GM23338 (cell line): ENCODE results near the gene PPFIBP2. TPM values are rescaled to one million over a fixed set of nuclear protein-coding genes. Genes with fewer than 3 reads are reported as not detected.

Experiments used
- ATAC-seq: fragments of 200-7000 bp; cut with Tn5 transposase; 3 replicates; pipeline ENCODE4 v1.9.1; 2020
- DNase-seq: peaks from one replicate; pipeline ENCODE4 v3.0.0-alpha.2; 2015; ENCODE audit warnings: low spot score
- H2AFZ ChIP-seq: fragments of 200-600 bp; sonication (generic); 2 replicates; pipeline ENCODE4 v1.8.0; 2016; ENCODE audit warnings: antibody characterized with exemption, mild to moderate bottlenecking, moderate library complexity
- H3F3A ChIP-seq: fragments of 200-600 bp; sonication (generic); replicated peaks from 2 replicates; pipeline ENCODE4 v1.8.0; 2017; ENCODE audit warnings: antibody characterized with exemption, mixed run types, low read depth
- H3K27ac ChIP-seq: fragments of 200-600 bp; sonication (generic); 2 replicates; pipeline ENCODE4 v1.6.1; 2016; ENCODE audit warnings: low read depth
- H3K27me3 ChIP-seq: fragments of 200-600 bp; sonication (generic); 2 replicates; pipeline ENCODE4 v1.8.0; 2016; ENCODE audit warnings: mild to moderate bottlenecking, mixed run types, moderate library complexity; ENCODE audit not compliant: insufficient read depth
- H3K36me3 ChIP-seq: fragments of 200-600 bp; sonication (generic); 2 replicates; pipeline ENCODE4 v1.8.0; 2016; ENCODE audit warnings: mild to moderate bottlenecking; ENCODE audit not compliant: insufficient read depth
- H3K4me1 ChIP-seq: fragments of 200-600 bp; sonication (generic); 2 replicates; pipeline ENCODE4 v1.8.0; 2016; ENCODE audit warnings: mild to moderate bottlenecking, moderate library complexity; ENCODE audit not compliant: insufficient read depth
- H3K4me2 ChIP-seq: fragments of 200-600 bp; sonication (generic); 2 replicates; pipeline ENCODE4 v1.7.1; 2017; ENCODE audit warnings: mixed run types
- H3K4me3 ChIP-seq: fragments of 200-600 bp; sonication (generic); 2 replicates; pipeline ENCODE4 v1.6.1; 2016; ENCODE audit warnings: mixed run types
- H3K79me2 ChIP-seq: fragments of 200-600 bp; sonication (generic); replicated peaks from 2 replicates; pipeline ENCODE4 v1.8.0; 2017; ENCODE audit warnings: mild to moderate bottlenecking; ENCODE audit not compliant: insufficient read depth
- H3K9me2 ChIP-seq: fragments of 200-600 bp; sonication (generic); 2 replicates; pipeline ENCODE4 v1.8.0; 2017; ENCODE audit not compliant: insufficient read depth
- H4K20me1 ChIP-seq: fragments of 200-600 bp; sonication (generic); replicated peaks from 2 replicates; pipeline ENCODE4 v1.8.0; 2017; ENCODE audit warnings: mild to moderate bottlenecking; ENCODE audit not compliant: insufficient read depth
- H3K27ac Mint-ChIP-seq: 2 replicates; pipeline ENCODE4 v1.8.0; 2020; ENCODE audit warnings: inconsistent platforms, mild to moderate bottlenecking, moderate library complexity, mixed read lengths
- H3K27me3 Mint-ChIP-seq: 3 replicates; pipeline ENCODE4 v1.8.0; 2022; ENCODE audit warnings: low read depth, mild to moderate bottlenecking, moderate library complexity, mixed read lengths, inconsistent platforms; ENCODE audit not compliant: insufficient read depth, poor library complexity
- H3K36me3 Mint-ChIP-seq: 3 replicates; pipeline ENCODE4 v1.8.0; 2021; ENCODE audit warnings: low read depth, mild to moderate bottlenecking, inconsistent platforms, moderate library complexity, mixed read lengths
- H3K4me1 Mint-ChIP-seq: 3 replicates; pipeline ENCODE4 v1.8.0; 2020; ENCODE audit warnings: mild to moderate bottlenecking, inconsistent platforms, mixed read lengths
- H3K4me3 Mint-ChIP-seq: 3 replicates; pipeline ENCODE4 v1.8.0; 2021; ENCODE audit warnings: moderate library complexity, mild to moderate bottlenecking, inconsistent platforms, mixed read lengths
- H3K9me3 Mint-ChIP-seq: 3 replicates; pipeline ENCODE4 v1.8.0; 2020; ENCODE audit warnings: moderate library complexity, mild to moderate bottlenecking, inconsistent platforms, mixed read lengths
- CREB1 ChIP-seq: fragments of 250-450 bp; sonication (Bioruptor Pico); IDR thresholded peaks from 2 replicates; pipeline ENCODE4 v1.5.0; 2020; ENCODE audit warnings: low read depth, mild to moderate bottlenecking, moderate library complexity
- ETS1 ChIP-seq: IDR thresholded peaks from 2 replicates; pipeline ENCODE4 v1.6.1; 2016; ENCODE audit warnings: antibody characterized with exemption
- EZH2 ChIP-seq: fragments of 200-600 bp; sonication (generic); IDR thresholded peaks from one replicate; pipeline ENCODE4 v1.8.0; 2017; ENCODE audit warnings: antibody characterized with exemption, mild to moderate bottlenecking, low read depth; ENCODE audit not compliant: unreplicated experiment
- EZH2phosphoT487 ChIP-seq: fragments of 200-600 bp; sonication (generic); IDR thresholded peaks from one replicate; pipeline ENCODE4 v1.8.1; 2018; ENCODE audit warnings: antibody characterized with exemption; ENCODE audit not compliant: unreplicated experiment
- JUNB ChIP-seq: IDR thresholded peaks from one replicate; pipeline ENCODE4 v1.6.1; 2016; ENCODE audit warnings: antibody characterized with exemption; ENCODE audit not compliant: unreplicated experiment
- POLR2AphosphoS5 ChIP-seq: IDR thresholded peaks from 2 replicates; pipeline ENCODE4 v1.6.1; 2016; ENCODE audit warnings: antibody characterized with exemption, low read depth
- ZNF114 ChIP-seq: fragments of 250-450 bp; sonication (Bioruptor Pico); IDR thresholded peaks from 2 replicates; pipeline ENCODE4 v1.5.0; 2020; ENCODE audit warnings: mild to moderate bottlenecking, moderate library complexity
- ZNF331 ChIP-seq: fragments of 250-450 bp; sonication (Bioruptor Pico); IDR thresholded peaks from 2 replicates; pipeline ENCODE4 v1.5.0; 2020; ENCODE audit warnings: low read depth, mild to moderate bottlenecking, moderate library complexity
- ZNF462 ChIP-seq: fragments of 250-450 bp; sonication (Bioruptor Pico); IDR thresholded peaks from 2 replicates; pipeline ENCODE4 v1.5.0; 2020; ENCODE audit warnings: mild to moderate bottlenecking, moderate library complexity
- polyA plus RNA-seq: library from polyadenylated mRNA; unstranded; fragments of >200 nt; fragmentation: Nextera tagmentation; extraction: Ambion mirVana; gene quantifications from 2 replicates; pipeline ENCODE4 v1.2.1, GENCODE V29; 2016
- total RNA-seq: library from RNA; depleted of rRNA; stranded (reverse); fragments of >200 nt; shearing (Covaris generic); gene quantifications from 2 replicates; pipeline ENCODE4 v1.2.3, GENCODE V29; 2014
- TF ChIP-seq, protein P1 (sequence below), 2 experiments: fragments of 200-600 bp in 1 of 2; sonication (generic) in 1 of 2; conservative IDR thresholded peaks; 2 replicates each; pipeline versions ENCODE4 v1.5.1 to v1.6.1; 2016 to 2017; ENCODE audit warnings: antibody characterized with exemption in 2 of 2, low read depth in 2 of 2, mild to moderate bottlenecking in 2 of 2, moderate library complexity in 1 of 2

Gene PPFIBP2
- total and polyA plus RNA-seq, 2 experiments from 2014 or later, result 7.1 to 14.8 TPM

- Mint-ChIP-seq H3K27me3 (peaks cover 18% of the 10 kb centered on the region), H3K27ac (no peak overlapping the region), H3K4me1 (peaks cover 42% of the 10 kb centered on the region), H3K4me3 (no peak overlapping the region; the same call in 2 of the 3 replicates), H3K9me3 (no peaks in the 10 kb centered on the region; the same call in 2 of the 3 replicates), H3K36me3 (no peaks in the 10 kb centered on the region)
- H3K4me1 ChIP-seq, result peaks cover 44% of the 10 kb centered on the region
- H2AFZ ChIP-seq, result no peak overlapping the region
- H3K9me2 ChIP-seq, result no peaks in the 10 kb centered on the region; the same call in 1 of the 2 replicates
- no peak overlapping the region for H3K4me3 ChIP-seq
- H3K27ac ChIP-seq, result no peak overlapping the region
- H3K4me2 ChIP-seq, result no peak overlapping the region
- TF ChIP-seq EZH2 (no peak), ETS1 (no peak), EZH2phosphoT487 (no peak)
- DNase-seq, result no peak
- H3F3A ChIP-seq, result 0 out of 2 replicates have a peak, but pooled peaks cover 3% of the 10 kb centered on the region
- no peaks in the 10 kb centered on the region for H3K79me2 ChIP-seq
- ATAC-seq, result no peak
- H4K20me1 ChIP-seq, result no peaks in the 10 kb centered on the region
- H3K36me3 ChIP-seq, result no peaks in the 10 kb centered on the region
- no peaks in the 10 kb centered on the region for H3K27me3 ChIP-seq
Measured at GRCh38 chr11:7677071-7677470, 163.3 kb downstream of the PPFIBP2 start.

GRCh38 chr11:7677796-7678201 lies 164.0 kb downstream of the PPFIBP2 start:
- H3K9me2 ChIP-seq, result no peaks in the 10 kb centered on the region; the same call in 1 of the 2 replicates
- Mint-ChIP-seq H3K4me1 (peaks cover 35% of the 10 kb centered on the region), H3K9me3 (no peaks in the 10 kb centered on the region; the same call in 2 of the 3 replicates), H3K4me3 (no peak overlapping the region), H3K36me3 (no peaks in the 10 kb centered on the region), H3K27ac (no peak overlapping the region), H3K27me3 (peaks cover 14% of the 10 kb centered on the region)
- no peak overlapping the region for H3K4me2 ChIP-seq
- H4K20me1 ChIP-seq, result no peaks in the 10 kb centered on the region
- H3K27ac ChIP-seq, result no peak overlapping the region
- 0 out of 2 replicates have a peak, but pooled peaks cover 1% of the 10 kb centered on the region for H3F3A ChIP-seq
- no peaks in the 10 kb centered on the region for H3K27me3 ChIP-seq
- H2AFZ ChIP-seq, result no peak overlapping the region
- no peak overlapping the region for H3K4me3 ChIP-seq
- H3K79me2 ChIP-seq, result no peaks in the 10 kb centered on the region
- H3K36me3 ChIP-seq, result no peaks in the 10 kb centered on the region
- ATAC-seq (no peak), DNase-seq (no peak)
- peaks cover 44% of the 10 kb centered on the region for H3K4me1 ChIP-seq
- TF ChIP-seq ZNF462, result no peak
- TF ChIP-seq POLR2AphosphoS5, result no peak
- TF ChIP-seq, protein P1, sequence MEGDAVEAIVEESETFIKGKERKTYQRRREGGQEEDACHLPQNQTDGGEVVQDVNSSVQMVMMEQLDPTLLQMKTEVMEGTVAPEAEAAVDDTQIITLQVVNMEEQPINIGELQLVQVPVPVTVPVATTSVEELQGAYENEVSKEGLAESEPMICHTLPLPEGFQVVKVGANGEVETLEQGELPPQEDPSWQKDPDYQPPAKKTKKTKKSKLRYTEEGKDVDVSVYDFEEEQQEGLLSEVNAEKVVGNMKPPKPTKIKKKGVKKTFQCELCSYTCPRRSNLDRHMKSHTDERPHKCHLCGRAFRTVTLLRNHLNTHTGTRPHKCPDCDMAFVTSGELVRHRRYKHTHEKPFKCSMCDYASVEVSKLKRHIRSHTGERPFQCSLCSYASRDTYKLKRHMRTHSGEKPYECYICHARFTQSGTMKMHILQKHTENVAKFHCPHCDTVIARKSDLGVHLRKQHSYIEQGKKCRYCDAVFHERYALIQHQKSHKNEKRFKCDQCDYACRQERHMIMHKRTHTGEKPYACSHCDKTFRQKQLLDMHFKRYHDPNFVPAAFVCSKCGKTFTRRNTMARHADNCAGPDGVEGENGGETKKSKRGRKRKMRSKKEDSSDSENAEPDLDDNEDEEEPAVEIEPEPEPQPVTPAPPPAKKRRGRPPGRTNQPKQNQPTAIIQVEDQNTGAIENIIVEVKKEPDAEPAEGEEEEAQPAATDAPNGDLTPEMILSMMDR (conservative IDR thresholded peaks at IDR 0.05; ENCODE audit: low read depth in 2 of 2), result no peak
- TF ChIP-seq EZH2phosphoT487, result no peak
- TF ChIP-seq ZNF114, result no peak
- no peak for TF ChIP-seq ZNF331 (CRISPR knock-in tag)
- TF ChIP-seq ETS1, result no peak
- no peak for TF ChIP-seq JUNB
- TF ChIP-seq CREB1 (CRISPR knock-in tag), result no peak
